GM06990 (cell line): ENCODE results near the gene TEKT3.

ENCODE experiments used
- DNase-seq: peaks from one replicate; pipeline ENCODE4 v3.0.0-alpha.2; 2011; ENCODE audit not compliant: insufficient read length; ENCODE audit errors: extremely low read depth
- H3K27me3 ChIP-seq: replicated peaks from 2 replicates; pipeline ENCODE4 v1.6.0; 2011; ENCODE audit warnings: low read length; ENCODE audit not compliant: control insufficient read depth, insufficient read depth
- H3K36me3 ChIP-seq: 2 replicates; pipeline ENCODE4 v1.5.1; 2011; ENCODE audit warnings: low read length; ENCODE audit not compliant: control insufficient read depth, insufficient read depth
- H3K4me3 ChIP-seq: replicated peaks from 2 replicates; pipeline ENCODE4 v1.5.1; 2011; ENCODE audit warnings: low read depth, mild to moderate bottlenecking, control low read depth, low read length
- TF ChIP-seq, protein P1 (sequence below): IDR thresholded peaks from 2 replicates; pipeline ENCODE4 v1.5.1; 2011; ENCODE audit warnings: low read length, control low read depth, mild to moderate bottlenecking, inconsistent platforms; ENCODE audit not compliant: insufficient read depth, poor library complexity, severe bottlenecking

Gene TEKT3

DNA sequence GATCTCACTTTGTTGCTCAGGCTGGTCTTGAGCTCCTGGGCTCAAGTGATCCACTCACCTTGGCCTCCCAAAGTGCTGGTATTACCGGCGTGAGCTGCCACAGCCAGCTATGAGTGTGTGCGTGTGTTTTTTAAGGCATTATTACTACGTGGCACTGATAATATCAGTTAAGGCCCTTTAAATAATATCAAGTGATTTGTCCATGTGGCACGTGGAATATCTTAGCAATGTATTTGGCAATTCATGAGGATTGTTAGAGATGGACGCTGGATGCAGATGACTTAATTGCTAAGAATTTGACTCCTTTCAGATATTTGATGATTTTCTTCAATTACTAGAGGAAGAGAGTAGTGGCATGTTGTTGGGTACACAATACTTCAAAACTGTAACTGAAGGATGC lies 50.8 kb downstream of the TEKT3 start:
- Histone ChIP-seq H3K4me3 (no peak overlapping the region), H3K27me3 (no peaks in the 10 kb centered on the region), H3K36me3 (no peaks in the 10 kb centered on the region)
- DNase-seq = no peak
- TF ChIP-seq, protein P1, sequence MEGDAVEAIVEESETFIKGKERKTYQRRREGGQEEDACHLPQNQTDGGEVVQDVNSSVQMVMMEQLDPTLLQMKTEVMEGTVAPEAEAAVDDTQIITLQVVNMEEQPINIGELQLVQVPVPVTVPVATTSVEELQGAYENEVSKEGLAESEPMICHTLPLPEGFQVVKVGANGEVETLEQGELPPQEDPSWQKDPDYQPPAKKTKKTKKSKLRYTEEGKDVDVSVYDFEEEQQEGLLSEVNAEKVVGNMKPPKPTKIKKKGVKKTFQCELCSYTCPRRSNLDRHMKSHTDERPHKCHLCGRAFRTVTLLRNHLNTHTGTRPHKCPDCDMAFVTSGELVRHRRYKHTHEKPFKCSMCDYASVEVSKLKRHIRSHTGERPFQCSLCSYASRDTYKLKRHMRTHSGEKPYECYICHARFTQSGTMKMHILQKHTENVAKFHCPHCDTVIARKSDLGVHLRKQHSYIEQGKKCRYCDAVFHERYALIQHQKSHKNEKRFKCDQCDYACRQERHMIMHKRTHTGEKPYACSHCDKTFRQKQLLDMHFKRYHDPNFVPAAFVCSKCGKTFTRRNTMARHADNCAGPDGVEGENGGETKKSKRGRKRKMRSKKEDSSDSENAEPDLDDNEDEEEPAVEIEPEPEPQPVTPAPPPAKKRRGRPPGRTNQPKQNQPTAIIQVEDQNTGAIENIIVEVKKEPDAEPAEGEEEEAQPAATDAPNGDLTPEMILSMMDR = no peak

DNA sequence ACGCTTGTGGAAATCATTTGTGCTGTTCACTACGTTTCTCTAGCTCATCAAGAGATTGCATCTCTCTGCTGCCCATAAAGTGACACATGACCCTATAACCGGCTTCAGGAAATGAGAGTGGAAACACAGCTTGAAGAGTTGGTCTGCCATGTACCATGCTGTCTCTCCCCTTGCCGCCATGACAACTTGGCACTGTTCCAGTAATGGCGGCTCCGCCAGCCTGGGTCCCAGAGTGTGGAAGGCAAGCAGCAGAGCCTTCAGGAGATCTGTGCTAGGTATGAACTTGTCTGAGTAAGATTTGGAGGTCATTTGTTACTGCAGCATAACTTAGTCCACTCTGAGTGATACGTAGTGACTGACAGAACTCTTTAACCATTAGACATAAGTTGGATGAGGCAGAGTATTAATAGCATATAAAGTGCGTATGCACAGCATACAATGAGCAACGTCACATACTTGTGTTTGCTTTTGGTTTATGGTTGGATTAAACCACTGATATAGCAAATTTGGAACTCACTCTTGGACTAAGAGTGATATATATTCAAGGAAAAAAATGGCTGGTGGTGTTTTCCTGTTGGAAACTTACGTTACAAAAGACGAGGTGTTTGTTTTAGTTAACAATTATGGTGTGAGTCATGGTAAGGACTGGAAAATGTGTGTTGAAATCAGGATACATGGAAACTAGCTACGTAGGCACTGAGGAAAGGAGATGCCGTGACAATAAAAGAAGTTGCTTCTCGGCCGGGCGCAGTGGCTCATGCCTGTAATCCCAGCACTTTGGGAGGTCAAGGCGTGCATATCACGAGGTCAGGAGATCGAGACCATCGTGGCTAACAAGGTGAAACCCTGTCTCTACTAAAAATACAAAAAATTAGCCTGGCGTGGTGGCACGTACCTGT lies 51.9 kb downstream of the TEKT3 start:
- no peaks in the 10 kb centered on the region for H3K27me3 ChIP-seq
- H3K36me3 ChIP-seq = no peaks in the 10 kb centered on the region
- TF ChIP-seq, protein P1 = no peak
- no peak for DNase-seq
- no peak overlapping the region for H3K4me3 ChIP-seq

DNA sequence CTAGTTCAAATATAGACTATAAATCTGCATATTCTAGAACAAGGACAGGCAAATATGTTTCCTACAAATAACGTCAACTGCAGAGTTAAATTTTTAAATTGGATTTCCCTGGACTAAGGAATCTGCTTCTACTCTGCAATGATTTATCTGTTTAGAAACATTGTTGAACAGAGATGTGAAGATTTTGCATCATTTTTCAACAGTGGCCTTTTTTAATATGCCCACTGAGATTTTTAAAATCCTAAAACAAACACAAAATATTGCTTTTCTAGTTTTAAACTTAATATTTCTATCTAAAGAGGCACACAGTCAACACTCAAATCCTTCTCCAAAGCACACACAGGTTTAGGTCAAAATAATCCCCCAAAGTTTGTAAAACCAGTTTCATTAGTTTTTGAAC lies 52.5 kb downstream of the TEKT3 start:
- TF ChIP-seq, protein P1 = no peak
- no peaks in the 10 kb centered on the region for H3K27me3 ChIP-seq
- no peak overlapping the region for H3K4me3 ChIP-seq
- DNase-seq = no peak
- no peaks in the 10 kb centered on the region for H3K36me3 ChIP-seq

DNA sequence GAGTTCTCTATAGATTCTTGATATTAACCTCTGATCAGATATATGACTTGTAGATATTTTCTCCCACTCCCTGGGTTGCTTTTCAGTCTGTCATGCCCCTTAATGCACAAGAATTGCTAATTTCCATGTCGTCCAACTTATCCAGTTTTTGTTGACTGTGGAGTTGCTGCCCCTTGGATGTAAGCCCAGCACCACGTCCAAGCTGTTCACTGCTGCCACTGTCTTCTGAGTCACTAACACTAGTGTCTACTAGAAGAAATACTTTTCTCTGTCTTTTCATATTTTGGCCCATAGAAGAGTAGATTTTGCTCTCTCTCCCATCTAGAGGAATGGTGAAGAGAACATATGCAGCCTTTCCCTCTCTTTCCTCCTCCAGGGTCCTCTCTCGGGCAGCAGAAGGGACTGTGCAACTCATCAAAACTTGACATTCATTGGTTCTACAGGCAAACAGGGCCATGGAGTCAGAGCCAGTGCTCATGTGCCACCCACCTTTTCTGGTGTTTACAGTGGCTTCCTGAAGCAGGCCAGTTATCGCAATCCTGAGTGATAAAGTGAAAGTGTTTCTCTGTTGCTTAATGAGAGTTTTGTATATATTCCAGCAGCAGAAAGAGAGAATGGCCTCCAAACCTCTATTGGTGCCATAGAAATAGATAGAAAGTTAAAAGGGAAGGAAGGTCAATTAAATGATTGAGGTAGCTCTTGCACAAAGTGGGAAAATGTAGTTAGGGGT lies 53.7 kb downstream of the TEKT3 start:
- Histone ChIP-seq H3K4me3 (no peak overlapping the region), H3K36me3 (no peaks in the 10 kb centered on the region), H3K27me3 (no peaks in the 10 kb centered on the region)
- TF ChIP-seq, protein P1 = no peak
- no peak for DNase-seq

DNA sequence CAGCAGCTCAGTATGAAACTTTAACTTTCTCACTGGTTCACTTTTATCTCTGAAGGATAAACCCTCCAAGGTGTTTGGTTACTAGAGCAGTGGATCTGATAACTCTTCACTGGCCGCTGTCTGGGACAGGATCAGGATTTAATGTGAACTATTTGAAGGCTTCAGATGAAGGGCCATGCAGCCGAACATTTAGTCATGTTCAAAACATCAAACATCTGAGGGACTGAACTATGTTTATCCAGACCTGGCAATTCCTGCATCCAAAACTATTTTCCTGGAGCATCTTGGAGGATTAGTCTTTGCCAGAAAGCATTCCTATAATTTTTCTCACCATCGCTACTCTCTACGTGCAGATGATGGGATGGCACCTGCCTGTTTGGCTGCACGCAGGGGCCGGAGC lies 55.9 kb downstream of the TEKT3 start:
- Histone ChIP-seq H3K27me3 (no peaks in the 10 kb centered on the region), H3K4me3 (no peak overlapping the region), H3K36me3 (no peaks in the 10 kb centered on the region)
- TF ChIP-seq, protein P1 = no peak
- no peak for DNase-seq
